ENCODE results near the gene CDC42BPB. TPM values are rescaled to one million over a fixed set of nuclear protein-coding genes. Genes with fewer than 3 reads are reported as not detected.
A peak's percentile ranks its signal among the peaks of the same experiment; 100 is the strongest.

The CDC42BPB gene
- total and polyA plus RNA-seq, 2 of the 13 experiments (the other 11 are each of a cell fraction or from before 2014, with no cell fraction given) = 19.7 to 32.3 TPM

- TF ChIP-seq KAT7 (CRISPR knock-in tag; IDR thresholded peaks at IDR 0.05; ENCODE audit: borderline replicate concordance) = no peak
- TF ChIP-seq ATF3 (CRISPR knock-in tag; IDR thresholded peaks at IDR 0.05) = no peak
- TF ChIP-seq, protein P1, sequence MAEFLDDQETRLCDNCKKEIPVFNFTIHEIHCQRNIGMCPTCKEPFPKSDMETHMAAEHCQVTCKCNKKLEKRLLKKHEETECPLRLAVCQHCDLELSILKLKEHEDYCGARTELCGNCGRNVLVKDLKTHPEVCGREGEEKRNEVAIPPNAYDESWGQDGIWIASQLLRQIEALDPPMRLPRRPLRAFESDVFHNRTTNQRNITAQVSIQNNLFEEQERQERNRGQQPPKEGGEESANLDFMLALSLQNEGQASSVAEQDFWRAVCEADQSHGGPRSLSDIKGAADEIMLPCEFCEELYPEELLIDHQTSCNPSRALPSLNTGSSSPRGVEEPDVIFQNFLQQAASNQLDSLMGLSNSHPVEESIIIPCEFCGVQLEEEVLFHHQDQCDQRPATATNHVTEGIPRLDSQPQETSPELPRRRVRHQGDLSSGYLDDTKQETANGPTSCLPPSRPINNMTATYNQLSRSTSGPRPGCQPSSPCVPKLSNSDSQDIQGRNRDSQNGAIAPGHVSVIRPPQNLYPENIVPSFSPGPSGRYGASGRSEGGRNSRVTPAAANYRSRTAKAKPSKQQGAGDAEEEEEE (CRISPR knock-in tag; IDR thresholded peaks at IDR 0.05; ENCODE audit: borderline replicate concordance) = no peak
- no peak; the same call in 1 of the 2 replicates for TF ChIP-seq ZNF451 (CRISPR knock-in tag; IDR thresholded peaks at IDR 0.05)
- TF ChIP-seq NFATC3 (CRISPR knock-in tag; IDR thresholded peaks at IDR 0.05) = no peak
- peak; percentile 68 for TF ChIP-seq ZNF326 (CRISPR knock-in tag; IDR thresholded peaks at IDR 0.05; ENCODE audit: borderline replicate concordance)
- TF ChIP-seq GTF2F1 (IDR thresholded peaks at IDR 0.05; ENCODE audit: low read length) = no peak
- TF ChIP-seq MXD3 (CRISPR knock-in tag; IDR thresholded peaks at IDR 0.05) = no peak
- TF ChIP-seq, protein P2, sequence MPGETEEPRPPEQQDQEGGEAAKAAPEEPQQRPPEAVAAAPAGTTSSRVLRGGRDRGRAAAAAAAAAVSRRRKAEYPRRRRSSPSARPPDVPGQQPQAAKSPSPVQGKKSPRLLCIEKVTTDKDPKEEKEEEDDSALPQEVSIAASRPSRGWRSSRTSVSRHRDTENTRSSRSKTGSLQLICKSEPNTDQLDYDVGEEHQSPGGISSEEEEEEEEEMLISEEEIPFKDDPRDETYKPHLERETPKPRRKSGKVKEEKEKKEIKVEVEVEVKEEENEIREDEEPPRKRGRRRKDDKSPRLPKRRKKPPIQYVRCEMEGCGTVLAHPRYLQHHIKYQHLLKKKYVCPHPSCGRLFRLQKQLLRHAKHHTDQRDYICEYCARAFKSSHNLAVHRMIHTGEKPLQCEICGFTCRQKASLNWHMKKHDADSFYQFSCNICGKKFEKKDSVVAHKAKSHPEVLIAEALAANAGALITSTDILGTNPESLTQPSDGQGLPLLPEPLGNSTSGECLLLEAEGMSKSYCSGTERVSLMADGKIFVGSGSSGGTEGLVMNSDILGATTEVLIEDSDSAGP (CRISPR knock-in tag; IDR thresholded peaks at IDR 0.05; ENCODE audit: borderline replicate concordance) = peak; percentile 70
- no peak for TF ChIP-seq SATB2 (CRISPR knock-in tag; IDR thresholded peaks at IDR 0.05)
- TF ChIP-seq, protein P3, sequence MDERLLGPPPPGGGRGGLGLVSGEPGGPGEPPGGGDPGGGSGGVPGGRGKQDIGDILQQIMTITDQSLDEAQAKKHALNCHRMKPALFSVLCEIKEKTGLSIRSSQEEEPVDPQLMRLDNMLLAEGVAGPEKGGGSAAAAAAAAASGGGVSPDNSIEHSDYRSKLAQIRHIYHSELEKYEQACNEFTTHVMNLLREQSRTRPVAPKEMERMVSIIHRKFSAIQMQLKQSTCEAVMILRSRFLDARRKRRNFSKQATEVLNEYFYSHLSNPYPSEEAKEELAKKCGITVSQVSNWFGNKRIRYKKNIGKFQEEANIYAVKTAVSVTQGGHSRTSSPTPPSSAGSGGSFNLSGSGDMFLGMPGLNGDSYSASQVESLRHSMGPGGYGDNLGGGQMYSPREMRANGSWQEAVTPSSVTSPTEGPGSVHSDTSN (CRISPR knock-in tag; IDR thresholded peaks at IDR 0.05) = no peak
- TF ChIP-seq, protein P4, sequence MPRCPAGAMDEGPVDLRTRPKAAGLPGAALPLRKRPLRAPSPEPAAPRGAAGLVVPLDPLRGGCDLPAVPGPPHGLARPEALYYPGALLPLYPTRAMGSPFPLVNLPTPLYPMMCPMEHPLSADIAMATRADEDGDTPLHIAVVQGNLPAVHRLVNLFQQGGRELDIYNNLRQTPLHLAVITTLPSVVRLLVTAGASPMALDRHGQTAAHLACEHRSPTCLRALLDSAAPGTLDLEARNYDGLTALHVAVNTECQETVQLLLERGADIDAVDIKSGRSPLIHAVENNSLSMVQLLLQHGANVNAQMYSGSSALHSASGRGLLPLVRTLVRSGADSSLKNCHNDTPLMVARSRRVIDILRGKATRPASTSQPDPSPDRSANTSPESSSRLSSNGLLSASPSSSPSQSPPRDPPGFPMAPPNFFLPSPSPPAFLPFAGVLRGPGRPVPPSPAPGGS (CRISPR knock-in tag; IDR thresholded peaks at IDR 0.05) = no peak
- peak; percentile 55 for TF ChIP-seq TFDP2 (CRISPR knock-in tag; IDR thresholded peaks at IDR 0.05)
- TF ChIP-seq ZNF720 (CRISPR knock-in tag; IDR thresholded peaks at IDR 0.05) = no peak
- no peak for TF ChIP-seq ZNF788 (CRISPR knock-in tag; IDR thresholded peaks at IDR 0.05; ENCODE audit: borderline replicate concordance)
- TF ChIP-seq NRL (CRISPR knock-in tag; IDR thresholded peaks at IDR 0.05; ENCODE audit: borderline replicate concordance) = no peak; the same call in none of the 2 replicates
- peak; percentile 34; the same call in 1 of the 2 replicates for TF ChIP-seq GATA4 (IDR thresholded peaks at IDR 0.05; ENCODE audit: borderline replicate concordance, low read depth)
- no peak for TF ChIP-seq ZKSCAN1 (IDR thresholded peaks at IDR 0.05; ENCODE audit: low read length)
- 0 out of 2 replicates have a peak, but pooled peaks have one; percentile 9 for TF ChIP-seq MAFG (CRISPR knock-in tag; IDR thresholded peaks at IDR 0.05)
- no peak for TF ChIP-seq MATR3 (CRISPR knock-in tag; IDR thresholded peaks at IDR 0.05)
- peak; percentile 99 for TF ChIP-seq ZC3H13 (CRISPR knock-in tag; IDR thresholded peaks at IDR 0.05)
- TF ChIP-seq KDM5B (CRISPR knock-in tag; IDR thresholded peaks at IDR 0.05; ENCODE audit: borderline replicate concordance) = no peak
These were observed 46.4 kb upstream of the CDC42BPB start (continued) for GRCh38 chr14:103103461-103104388.
